MM.1S (cell line): ENCODE results near the gene NEK11.

Source experiments
- DNase-seq: peaks from one replicate; pipeline ENCODE4 v3.0.0-alpha.2; 2015
- H2AFZ ChIP-seq: fragments of 300-600 bp; sonication (generic); 2 replicates; pipeline ENCODE4 v1.6.0; 2016; ENCODE audit warnings: antibody characterized with exemption, low read length
- H3F3A ChIP-seq: fragments of 300-600 bp; sonication (generic); 2 replicates; pipeline ENCODE4 v1.6.1; 2016; ENCODE audit warnings: mild to moderate bottlenecking, antibody characterized with exemption, low read length, moderate library complexity, mixed read lengths; ENCODE audit not compliant: insufficient read depth
- H3K27ac ChIP-seq: fragments of 300-600 bp; sonication (generic); 2 replicates; pipeline ENCODE4 v1.5.1; 2016; ENCODE audit warnings: mild to moderate bottlenecking, low read length
- H3K27me3 ChIP-seq: fragments of 300-600 bp; sonication (generic); replicated peaks from 2 replicates; pipeline ENCODE4 v1.6.0; 2016; ENCODE audit warnings: low read length; ENCODE audit not compliant: insufficient read depth
- H3K36me3 ChIP-seq: fragments of 300-600 bp; sonication (generic); replicated peaks from 2 replicates; pipeline ENCODE4 v1.6.1; 2016; ENCODE audit warnings: mild to moderate bottlenecking, low read length, mixed read lengths; ENCODE audit not compliant: insufficient read depth
- H3K4me1 ChIP-seq: fragments of 300-600 bp; sonication (generic); 2 replicates; pipeline ENCODE4 v1.6.1; 2016; ENCODE audit warnings: low read length, mixed read lengths
- H3K4me2 ChIP-seq: fragments of 300-600 bp; sonication (generic); 2 replicates; pipeline ENCODE4 v1.6.0; 2016; ENCODE audit warnings: low read depth, low read length
- H3K4me3 ChIP-seq: fragments of 300-600 bp; sonication (generic); 2 replicates; pipeline ENCODE4 v1.5.1; 2016; ENCODE audit warnings: low read length, mixed read lengths
- H3K79me2 ChIP-seq: fragments of 300-600 bp; sonication (generic); 2 replicates; pipeline ENCODE4 v1.6.1; 2016; ENCODE audit warnings: mixed run types, low read length, mixed read lengths
- H3K9ac ChIP-seq: fragments of 300-600 bp; sonication (generic); 2 replicates; pipeline ENCODE4 v1.6.1; 2016; ENCODE audit warnings: low read length, mixed read lengths
- H3K9me2 ChIP-seq: fragments of 300-600 bp; sonication (generic); replicated peaks from 2 replicates; pipeline ENCODE4 v1.6.1; 2016; ENCODE audit warnings: mild to moderate bottlenecking, low read length, mixed read lengths; ENCODE audit not compliant: insufficient read depth
- H3K9me3 ChIP-seq: fragments of 300-600 bp; sonication (generic); replicated peaks from 2 replicates; pipeline ENCODE4 v1.6.1; 2016; ENCODE audit warnings: mild to moderate bottlenecking, low read length, mixed read lengths; ENCODE audit not compliant: insufficient read depth
- H4K20me1 ChIP-seq: fragments of 300-600 bp; sonication (generic); 2 replicates; pipeline ENCODE4 v1.6.1; 2016; ENCODE audit warnings: mild to moderate bottlenecking, low read length, moderate library complexity, mixed read lengths; ENCODE audit not compliant: insufficient read depth
- CTCF ChIP-seq: fragments of 300-600 bp; sonication (generic); IDR thresholded peaks from 2 replicates; pipeline ENCODE4 v1.5.1; 2016; ENCODE audit warnings: antibody characterized with exemption, low read length, mixed read lengths
- EZH2 ChIP-seq: fragments of 300-600 bp; sonication (generic); optimal IDR thresholded peaks from 2 replicates; pipeline ENCODE3; 2017; ENCODE audit warnings: low read depth, mild to moderate bottlenecking, antibody characterized with exemption, low read length, mixed read lengths
- EZH2phosphoT487 ChIP-seq: fragments of 300-600 bp; sonication (generic); IDR thresholded peaks from 2 replicates; pipeline ENCODE4 v1.6.1; 2018; ENCODE audit warnings: antibody characterized with exemption, low read length

Gene NEK11

GRCh38 chr3:131141770-131142169, 115.1 kb downstream of the NEK11 start:
- Histone ChIP-seq H3K27ac (no peak overlapping the region), H3K4me3 (no peak overlapping the region), H2AFZ (no peak overlapping the region), H3K9ac (no peak overlapping the region), H3K4me1 (no peaks in the 10 kb centered on the region), H3F3A (no peaks in the 10 kb centered on the region), H3K9me2 (no peaks in the 10 kb centered on the region), H3K36me3 (no peaks in the 10 kb centered on the region), H4K20me1 (no peaks in the 10 kb centered on the region), H3K27me3 (no peaks in the 10 kb centered on the region), H3K4me2 (no peak overlapping the region), H3K79me2 (no peaks in the 10 kb centered on the region), H3K9me3 (no peaks in the 10 kb centered on the region)
- DNase-seq = no peak
- TF ChIP-seq CTCF (no peak), EZH2 (no peak), EZH2phosphoT487 (no peak)

- TF ChIP-seq EZH2phosphoT487 (no peak), EZH2 (no peak), CTCF (peak; percentile 17)
- H3K4me2 ChIP-seq = no peak overlapping the region
- H3F3A ChIP-seq = no peaks in the 10 kb centered on the region
- H3K4me3 ChIP-seq = no peak overlapping the region
- no peak overlapping the region for H2AFZ ChIP-seq
- no peak for DNase-seq
- no peaks in the 10 kb centered on the region for H3K9me2 ChIP-seq
- H3K79me2 ChIP-seq = no peaks in the 10 kb centered on the region
- H3K36me3 ChIP-seq = no peaks in the 10 kb centered on the region
- no peaks in the 10 kb centered on the region for H3K9me3 ChIP-seq
- no peaks in the 10 kb centered on the region for H3K4me1 ChIP-seq
- no peak overlapping the region for H3K27ac ChIP-seq
- H3K9ac ChIP-seq = no peak overlapping the region
- H3K27me3 ChIP-seq = no peaks in the 10 kb centered on the region
- no peaks in the 10 kb centered on the region for H4K20me1 ChIP-seq
These were observed 115.9 kb downstream of the NEK11 start for GRCh38 chr3:131142580-131142979.

GRCh38 chr3:131143802-131144201, 117.1 kb downstream of the NEK11 start:
- no peak for TF ChIP-seq CTCF

More at GRCh38 chr3:131143802-131144201, 117.1 kb downstream of the NEK11 start:
- no peaks in the 10 kb centered on the region for H4K20me1 ChIP-seq
- H3K4me3 ChIP-seq = no peak overlapping the region
- H3K27ac ChIP-seq = no peak overlapping the region
- no peaks in the 10 kb centered on the region for H3K27me3 ChIP-seq
- no peaks in the 10 kb centered on the region for H3F3A ChIP-seq
- H3K9ac ChIP-seq = no peak overlapping the region
- no peaks in the 10 kb centered on the region for H3K9me2 ChIP-seq
- H3K4me1 ChIP-seq = no peaks in the 10 kb centered on the region
- no peaks in the 10 kb centered on the region for H3K79me2 ChIP-seq
- H3K4me2 ChIP-seq = no peak overlapping the region
- H3K36me3 ChIP-seq = no peaks in the 10 kb centered on the region
- no peaks in the 10 kb centered on the region for H3K9me3 ChIP-seq
- no peak overlapping the region for H2AFZ ChIP-seq
- DNase-seq = no peak
